ENCODE results near the gene FBXO8. TPM values are rescaled to one million over a fixed set of nuclear protein-coding genes. Genes with fewer than 3 reads are reported as not detected.

FBXO8 gene
- total RNA-seq, 1 donor from 2014 or later = 18.1 TPM

Other genes with a start within 250 kb of the FBXO8 start
- 15.4 and 18.2 TPM in 2 replicates for gene CEP44, start 244 bp upstream of the FBXO8 start, total RNA-seq
- 2.6 and 3.1 TPM in 2 replicates for gene HPGD, start 238.8 kb upstream of the FBXO8 start, total RNA-seq